HepG2 (cell line): ENCODE results near the gene LZTS2. TPM values are rescaled to one million over a fixed set of nuclear protein-coding genes. Genes with fewer than 3 reads are reported as not detected.
A peak's percentile ranks its signal among the peaks of the same experiment; 100 is the strongest.

ENCODE experiments used
- ATAC-seq: fragments of 200-7000 bp; cut with Tn5 transposase; 3 replicates; pipeline ENCODE4 v1.9.1; 2020; ENCODE audit warnings: mild to moderate bottlenecking, moderate library complexity
- BruUV-seq: library from RNA; stranded (reverse); fragments of 400-500 nt; replicated peaks from 2 replicates; lab custom pipeline; 2021; lab: Mats Ljungman, UMichigan
- CTCF ChIA-PET: fragments of 300-600 bp; formaldehyde crosslinking; extraction: SDS; loops from one replicate; lab custom pipeline; 2021; ENCODE audit warnings: low total read pairs, inconsistent platforms, low intra/inter-chr PET ratio; lab: Yijun Ruan, JAX
- POLR2A ChIA-PET: fragments of 350-600 bp; sonication (Branson Sonifier 250); formaldehyde crosslinking; loops from one replicate; lab custom pipeline; 2020; ENCODE audit warnings: antibody characterized with exemption, inconsistent platforms; lab: Yijun Ruan, JAX
- DNase-seq: peaks from one replicate; pipeline ENCODE4 v3.0.0-alpha.2; 2015; ENCODE audit warnings: low spot score
- FAIRE-seq: peaks from 3 replicates; lab custom pipeline; 2011; peaks lifted over from hg19 to GRCh38; lab: Jason Lieb, UNC
- H2AFZ ChIP-seq: one replicate; pipeline ENCODE4 v1.6.1; 2011; ENCODE audit warnings: low read length, inconsistent platforms
- H3K27ac ChIP-seq: fragments of 300-600 bp; 3 replicates; pipeline ENCODE4 v1.8.0; 2011; ENCODE audit warnings: mixed run types, mild to moderate bottlenecking, mixed read lengths, low read length, inconsistent platforms; ENCODE audit not compliant: insufficient read depth; ENCODE audit errors: extremely low read length
- H3K27me3 ChIP-seq, 2 experiments: fragments of 200-600 bp in 1 of 2; 2 replicates in 1 of 2; 3 replicates in 1 of 2; pipeline versions ENCODE4 v1.6.0 to v1.8.0; 2011; ENCODE audit warnings: low read length in 2 of 2, mild to moderate bottlenecking in 2 of 2, moderate library complexity in 2 of 2, inconsistent platforms in 1 of 2; ENCODE audit not compliant: insufficient read depth in 2 of 2, control insufficient read depth in 1 of 2
- H3K36me3 ChIP-seq, 2 experiments: fragments of 200-600 bp in 1 of 2; replicated peaks in 1 of 2; 2 replicates in 1 of 2; 3 replicates in 1 of 2; pipeline versions ENCODE4 v1.5.1 to v1.8.0; 2011; ENCODE audit warnings: low read length in 2 of 2, inconsistent platforms in 1 of 2; ENCODE audit not compliant: insufficient read depth in 2 of 2, control insufficient read depth in 1 of 2
- H3K4me1 ChIP-seq: 2 replicates; pipeline ENCODE4 v1.5.1; 2012; ENCODE audit warnings: low read length, inconsistent platforms; ENCODE audit not compliant: insufficient read depth
- H3K4me2 ChIP-seq: 2 replicates; pipeline ENCODE4 v1.6.0; 2011; ENCODE audit warnings: low read depth, low read length, inconsistent platforms
- H3K4me3 ChIP-seq, 3 experiments: fragments of 200-600 bp in 1 of 3; sonication (generic), shearing (Covaris generic) in 1 of 3; replicated peaks in 1 of 3; 2 replicates each; pipeline ENCODE4 v1.5.1; 2011 to 2016; ENCODE audit warnings: low read length in 3 of 3, inconsistent platforms in 2 of 3, low read depth in 2 of 3, mild to moderate bottlenecking in 2 of 3, control low read depth in 1 of 3, mixed read lengths in 1 of 3; ENCODE audit not compliant: insufficient read depth in 1 of 3
- H3K79me2 ChIP-seq: one replicate; pipeline ENCODE4 v1.6.1; 2011; ENCODE audit warnings: low read length, inconsistent platforms; ENCODE audit not compliant: insufficient read depth
- H3K9ac ChIP-seq: 2 replicates; pipeline ENCODE4 v1.6.0; 2011; ENCODE audit warnings: mild to moderate bottlenecking, low read depth, low read length, inconsistent platforms; ENCODE audit not compliant: insufficient read depth
- H3K9me3 ChIP-seq: 2 replicates; pipeline ENCODE4 v1.5.1; 2012; ENCODE audit warnings: mild to moderate bottlenecking, low read length
- H4K20me1 ChIP-seq: 2 replicates; pipeline ENCODE4 v1.6.0; 2011; ENCODE audit warnings: inconsistent platforms, mild to moderate bottlenecking, low read length, moderate library complexity; ENCODE audit not compliant: insufficient read depth
- ARNTL ChIP-seq: sonication (generic); formaldehyde crosslinking; IDR thresholded peaks from 2 replicates; pipeline ENCODE4 v1.4.0; 2020; ENCODE audit warnings: mild to moderate bottlenecking, missing genetic modification reagents
- HINFP ChIP-seq: sonication (generic); formaldehyde crosslinking; IDR thresholded peaks from 2 replicates; pipeline ENCODE4 v1.4.0; 2020; ENCODE audit warnings: low read depth, mild to moderate bottlenecking, missing genetic modification reagents
- NR2F1 ChIP-seq, 2 experiments: fragments of 450-650 bp in 1 of 2; formaldehyde crosslinking in 1 of 2; IDR thresholded peaks; 2 replicates each; pipeline versions ENCODE4 v1.5.0 to v1.6.1; 2016 to 2020; ENCODE audit warnings: mild to moderate bottlenecking in 1 of 2, missing compliant biosample characterization in 1 of 2, missing genetic modification reagents in 1 of 2, moderate library complexity in 1 of 2
- NRL ChIP-seq: sonication (generic); formaldehyde crosslinking; IDR thresholded peaks from 2 replicates; pipeline ENCODE4 v1.5.0; 2020; ENCODE audit warnings: missing genetic modification reagents, mild to moderate bottlenecking, moderate library complexity, borderline replicate concordance
- POLR2AphosphoS2 ChIP-seq: IDR thresholded peaks from 2 replicates; pipeline ENCODE4 v1.6.1; 2011; ENCODE audit warnings: low read depth, low read length, improper control_type of control experiment
- ZBTB14 ChIP-seq: sonication (generic); formaldehyde crosslinking; IDR thresholded peaks from 2 replicates; pipeline ENCODE4 v1.4.0; 2020; ENCODE audit warnings: missing genetic modification reagents
- ZNF530 ChIP-seq: sonication (generic); formaldehyde crosslinking; IDR thresholded peaks from 2 replicates; pipeline ENCODE4 v1.5.0; 2020; ENCODE audit warnings: low read depth, mild to moderate bottlenecking, missing genetic modification reagents
- ZNF674 ChIP-seq: sonication (generic); formaldehyde crosslinking; IDR thresholded peaks from 2 replicates; pipeline ENCODE4 v1.5.0; 2020; ENCODE audit warnings: low read depth, mild to moderate bottlenecking, missing genetic modification reagents
- WGBS: methylation state at CpG from one replicate; pipeline ENCODE4 v1.1.6; 2017; ENCODE audit warnings: low lambda C conversion rate; 5-methylcytosine and 5-hydroxymethylcytosine counted together
- in situ Hi-C: cut with HindIII; loops from 2 replicates; pipeline ENCODE4 v1.10.0; 2017; ENCODE audit warnings: low pct_unique_long_range_greater_than_20kb; ENCODE audit not compliant: extremely low pct_ligation_motif_present
- intact Hi-C: fragments of 100-400 bp; cut with micrococcal nuclease; formaldehyde crosslinking; loops from one replicate; pipeline ENCODE4 v1.10.0; 2022; ENCODE audit not compliant: unreplicated experiment
- polyA plus RNA-seq, 8 experiments: library from polyadenylated mRNA; depleted of rRNA in 3 of 8; stranded (reverse) in 7 of 8; unstranded in 1 of 8; fragments of >200 nt; fragmentation: Illumina TruSeq in 4 of 8; extraction: Trizol in 4 of 8; gene quantifications; 2 replicates each; pipeline versions ENCODE4 v1.2.1 to v1.2.3, GENCODE V29; 2011 to 2016; ENCODE audit warnings: low read depth in 4 of 8, missing spikeins in 1 of 8, mixed read lengths in 1 of 8; ENCODE audit not compliant: insufficient read depth in 1 of 8
- total RNA-seq, 5 experiments: library from RNA; depleted of rRNA; stranded (reverse); fragments of >200 nt; fragmentation: Illumina TruSeq; extraction: Trizol; gene quantifications; 2 replicates each; pipeline ENCODE4 v1.2.3, GENCODE V29; 2016; ENCODE audit warnings: low read depth in 1 of 5

Gene LZTS2
- total and polyA plus RNA-seq, 2 of the 13 experiments (the other 11 are each of a cell fraction or from before 2014, with no cell fraction given), result 43.6 to 65.6 TPM

GRCh38 chr10:101030496-101031127, 31.0 kb downstream of the LZTS2 start:
- intact Hi-C loops (loop anchor here (5.0 kb wide), 1 partner anchor 37 kb away; no protein-coding TSS in a partner anchor), in situ Hi-C loops (loop anchor here (5.0 kb wide), 1 partner anchor 37 kb away; no protein-coding TSS in a partner anchor)
- ChIA-PET CTCF (no interaction called here), POLR2A (interaction anchor here (0.6 to 4.6 kb wide), 11 partner anchors 11 to 118 kb away, joined by 3 to 51 read pairs (median 5); partner anchors contain the start of genes KAZALD1, LZTS2 and SLF2)
- FAIRE-seq (no peak), ATAC-seq (peak; percentile 3; the same call in 2 of the 3 replicates), DNase-seq (no peak)
- Histone ChIP-seq H3K36me3 (peaks cover 0 to 4% of the 10 kb centered on the region in 2 experiments; a peak in 1 of 5 replicates), H3K4me3 (peak overlapping the region; percentile 73 to 80 (median 74); a peak in 5 of 6 replicates), H3K27ac (no peak overlapping the region), H3K9ac (peak overlapping the region; percentile 27), H3K4me2 (peak overlapping the region; percentile 96), H2AFZ (no peak overlapping the region), H3K9me3 (no peaks in the 10 kb centered on the region), H3K4me1 (peaks cover 64% of the 10 kb centered on the region), H3K79me2 (no peaks in the 10 kb centered on the region), H3K27me3 (no peaks in the 10 kb centered on the region; a peak in 1 of 5 replicates), H4K20me1 (no peaks in the 10 kb centered on the region)
- no TSS peak for BruUV-seq
- TF ChIP-seq POLR2AphosphoS2 (no peak), ZBTB14 (no peak), ZNF674 (no peak), ZNF530 (no peak), NRL (CRISPR knock-in tag) (0 out of 2 replicates have a peak, but pooled peaks have one; percentile 53), HINFP (CRISPR knock-in tag) (no peak), NR2F1 (CRISPR knock-in tag; IDR thresholded peaks at IDR 0.05) (no peak), ARNTL (CRISPR knock-in tag) (no peak)
- 16% methylated on average over 4 of the region's 25 CpGs for WGBS
